Mammary epithelial cell (primary cell): ENCODE measurements around the gene ADK.

Experiments
- EZH2 ChIP-seq: IDR thresholded peaks from 2 replicates; pipeline ENCODE4 v1.6.1; 2012; ENCODE audit warnings: low read length, inconsistent platforms, borderline replicate concordance
- TF ChIP-seq, protein P1 (sequence below), 2 donors: IDR thresholded peaks in 1 of 2; conservative IDR thresholded peaks in 1 of 2; 2 replicates each; pipeline ENCODE4 v1.5.1; 2011 to 2012; ENCODE audit warnings: inconsistent platforms in 2 of 2, low read length in 2 of 2, mild to moderate bottlenecking in 2 of 2, control low read depth in 1 of 2, low read depth in 1 of 2; ENCODE audit not compliant: insufficient read depth in 1 of 2; ENCODE audit errors: extremely low read depth in 1 of 2

- TF ChIP-seq, protein P1, sequence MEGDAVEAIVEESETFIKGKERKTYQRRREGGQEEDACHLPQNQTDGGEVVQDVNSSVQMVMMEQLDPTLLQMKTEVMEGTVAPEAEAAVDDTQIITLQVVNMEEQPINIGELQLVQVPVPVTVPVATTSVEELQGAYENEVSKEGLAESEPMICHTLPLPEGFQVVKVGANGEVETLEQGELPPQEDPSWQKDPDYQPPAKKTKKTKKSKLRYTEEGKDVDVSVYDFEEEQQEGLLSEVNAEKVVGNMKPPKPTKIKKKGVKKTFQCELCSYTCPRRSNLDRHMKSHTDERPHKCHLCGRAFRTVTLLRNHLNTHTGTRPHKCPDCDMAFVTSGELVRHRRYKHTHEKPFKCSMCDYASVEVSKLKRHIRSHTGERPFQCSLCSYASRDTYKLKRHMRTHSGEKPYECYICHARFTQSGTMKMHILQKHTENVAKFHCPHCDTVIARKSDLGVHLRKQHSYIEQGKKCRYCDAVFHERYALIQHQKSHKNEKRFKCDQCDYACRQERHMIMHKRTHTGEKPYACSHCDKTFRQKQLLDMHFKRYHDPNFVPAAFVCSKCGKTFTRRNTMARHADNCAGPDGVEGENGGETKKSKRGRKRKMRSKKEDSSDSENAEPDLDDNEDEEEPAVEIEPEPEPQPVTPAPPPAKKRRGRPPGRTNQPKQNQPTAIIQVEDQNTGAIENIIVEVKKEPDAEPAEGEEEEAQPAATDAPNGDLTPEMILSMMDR (conservative IDR thresholded peaks at IDR 0.05 in 1 of 2, IDR thresholded peaks at IDR 0.05 in 1 of 2; ENCODE audit: extremely low read depth in 1 of 2, insufficient read depth in 1 of 2, low read depth in 1 of 2, low read length in 2 of 2) = no peak
- TF ChIP-seq EZH2 = no peak
Measured at GRCh38 chr10:74600170-74600569, 449.1 kb downstream of the ADK start.
